ENCODE results near the gene CSAD.

DNA sequence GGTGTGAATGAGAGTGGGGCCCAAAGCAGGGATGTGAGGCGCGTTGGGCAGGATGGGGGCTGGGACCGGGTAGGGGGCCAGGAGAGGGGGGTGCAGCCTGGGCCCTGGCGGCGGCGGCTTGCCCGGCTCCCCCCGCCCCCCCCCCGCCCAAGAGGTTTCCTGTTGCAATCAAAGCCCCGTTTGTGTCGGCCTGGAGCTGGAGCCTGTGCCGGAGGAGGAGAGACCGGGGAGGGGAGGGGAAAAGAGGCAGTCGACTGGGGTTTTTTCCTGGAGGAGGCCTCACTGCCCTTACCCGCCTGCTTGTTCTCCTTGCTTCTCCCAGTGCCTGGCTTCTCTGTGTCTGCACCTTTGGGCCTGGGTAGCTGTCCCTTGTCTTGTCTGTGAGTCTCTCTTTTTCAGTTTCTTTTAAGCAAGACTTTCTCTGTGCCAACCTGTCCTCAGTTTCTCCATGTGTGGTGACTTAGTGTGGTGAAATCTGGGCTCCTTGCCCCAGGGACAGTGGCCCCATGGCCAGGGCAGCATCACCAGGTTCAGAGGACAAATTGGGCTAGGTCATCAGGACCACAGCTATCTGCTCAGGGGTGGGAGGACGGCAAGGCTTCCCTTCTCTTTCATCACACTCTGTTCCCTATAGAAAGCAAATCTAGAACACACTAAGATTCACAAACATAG is 42.8 kb upstream of the CSAD start:
- TF ChIP-seq, protein P1, sequence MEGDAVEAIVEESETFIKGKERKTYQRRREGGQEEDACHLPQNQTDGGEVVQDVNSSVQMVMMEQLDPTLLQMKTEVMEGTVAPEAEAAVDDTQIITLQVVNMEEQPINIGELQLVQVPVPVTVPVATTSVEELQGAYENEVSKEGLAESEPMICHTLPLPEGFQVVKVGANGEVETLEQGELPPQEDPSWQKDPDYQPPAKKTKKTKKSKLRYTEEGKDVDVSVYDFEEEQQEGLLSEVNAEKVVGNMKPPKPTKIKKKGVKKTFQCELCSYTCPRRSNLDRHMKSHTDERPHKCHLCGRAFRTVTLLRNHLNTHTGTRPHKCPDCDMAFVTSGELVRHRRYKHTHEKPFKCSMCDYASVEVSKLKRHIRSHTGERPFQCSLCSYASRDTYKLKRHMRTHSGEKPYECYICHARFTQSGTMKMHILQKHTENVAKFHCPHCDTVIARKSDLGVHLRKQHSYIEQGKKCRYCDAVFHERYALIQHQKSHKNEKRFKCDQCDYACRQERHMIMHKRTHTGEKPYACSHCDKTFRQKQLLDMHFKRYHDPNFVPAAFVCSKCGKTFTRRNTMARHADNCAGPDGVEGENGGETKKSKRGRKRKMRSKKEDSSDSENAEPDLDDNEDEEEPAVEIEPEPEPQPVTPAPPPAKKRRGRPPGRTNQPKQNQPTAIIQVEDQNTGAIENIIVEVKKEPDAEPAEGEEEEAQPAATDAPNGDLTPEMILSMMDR (IDR thresholded peaks at IDR 0.05), result no peak
- TF ChIP-seq POLR2A (IDR thresholded peaks at IDR 0.05), result no peak
